K562 (cell line): ENCODE data around the gene HAUS1. TPM values are rescaled to one million over a fixed set of nuclear protein-coding genes. Genes with fewer than 3 reads are reported as not detected.
A peak's percentile ranks its signal among the peaks of the same experiment; 100 is the strongest.

Experiments
- ATAC-seq: fragments of 200-7000 bp; cut with Tn5 transposase; 3 replicates; pipeline ENCODE4 v1.9.1; 2020; ENCODE audit warnings: moderate library complexity
- BruUV-seq: library from RNA; stranded (reverse); fragments of 400-500 nt; replicated peaks from 2 replicates; lab custom pipeline; 2021; lab: Mats Ljungman, UMichigan
- CTCF ChIA-PET: fragments of 300-600 bp; formaldehyde crosslinking; extraction: SDS; loops from one replicate; lab custom pipeline; 2021; ENCODE audit warnings: low intra/inter-chr PET ratio; lab: Yijun Ruan, JAX
- POLR2A ChIA-PET: fragments of 300-600, 350-650 bp; sonication (Branson Sonifier 250); formaldehyde crosslinking; extraction: SDS; loops from one replicate; lab custom pipeline; 2021; ENCODE audit warnings: antibody characterized with exemption, inconsistent platforms; lab: Yijun Ruan, JAX
- DNase-seq, 4 experiments: peaks; one replicate each; pipeline versions ENCODE4 v3.0.0 to v3.0.0-alpha.2; 2011 to 2018; ENCODE audit warnings: low spot score in 3 of 4, mixed read lengths in 3 of 4; ENCODE audit errors: extremely low read depth in 1 of 4
- FAIRE-seq: peaks from 2 replicates; lab custom pipeline; 2011; peaks lifted over from hg19 to GRCh38; lab: Jason Lieb, UNC
- H2AFZ ChIP-seq: 2 replicates; pipeline ENCODE4 v1.6.0; 2011; ENCODE audit warnings: low read depth, low read length, control low read depth, inconsistent platforms
- H3K27ac ChIP-seq: fragments of 200-600 bp; 3 replicates; pipeline ENCODE4 v1.8.0; 2011; ENCODE audit warnings: low read depth, mild to moderate bottlenecking, control low read depth, inconsistent platforms, low read length, moderate library complexity, mixed read lengths; ENCODE audit errors: extremely low read depth
- H3K27me3 ChIP-seq, 2 experiments: fragments of 300-600 bp in 1 of 2; 2 replicates in 1 of 2; 3 replicates in 1 of 2; pipeline versions ENCODE4 v1.6.0 to v1.8.0; 2011; ENCODE audit warnings: inconsistent platforms in 2 of 2, low read length in 2 of 2, mild to moderate bottlenecking in 1 of 2, mixed read lengths in 1 of 2, moderate library complexity in 1 of 2; ENCODE audit not compliant: control insufficient read depth in 2 of 2, insufficient read depth in 2 of 2
- H3K36me3 ChIP-seq: fragments of 300-600 bp; 3 replicates; pipeline ENCODE4 v1.8.0; 2011; ENCODE audit warnings: mild to moderate bottlenecking, low read length, inconsistent platforms; ENCODE audit not compliant: control insufficient read depth, insufficient read depth
- H3K4me1 ChIP-seq, 2 experiments: fragments of 200-600 bp in 1 of 2; replicated peaks in 1 of 2; 2 replicates in 1 of 2; 3 replicates in 1 of 2; pipeline versions ENCODE4 v1.5.1 to v1.8.0; 2011; ENCODE audit warnings: inconsistent platforms in 2 of 2, low read length in 2 of 2, mild to moderate bottlenecking in 1 of 2, mixed read lengths in 1 of 2, moderate library complexity in 1 of 2; ENCODE audit not compliant: control insufficient read depth in 2 of 2, insufficient read depth in 2 of 2
- H3K4me2 ChIP-seq: 2 replicates; pipeline ENCODE4 v1.6.1; 2011; ENCODE audit warnings: low read length, control low read depth, inconsistent platforms, mixed read lengths; ENCODE audit not compliant: insufficient read depth
- H3K4me3 ChIP-seq: fragments of 200-600 bp; sonication (generic), shearing (Covaris generic); 2 replicates; pipeline ENCODE4 v1.5.1; 2016; ENCODE audit warnings: control low read depth, inconsistent platforms
- H3K79me2 ChIP-seq: fragments of 200-600 bp; 3 replicates; pipeline ENCODE4 v1.8.0; 2011; ENCODE audit warnings: low read length, inconsistent platforms; ENCODE audit not compliant: control insufficient read depth, insufficient read depth
- H3K9ac ChIP-seq, 2 experiments: 2 replicates each; pipeline versions ENCODE4 v1.6.0 to v1.6.1; 2011; ENCODE audit warnings: low read depth in 2 of 2, low read length in 2 of 2, control low read depth in 1 of 2, inconsistent platforms in 1 of 2, mild to moderate bottlenecking in 1 of 2, mixed read lengths in 1 of 2; ENCODE audit not compliant: insufficient read depth in 1 of 2
- H3K9me1 ChIP-seq: one replicate; pipeline ENCODE4 v1.6.0; 2011; ENCODE audit warnings: inconsistent platforms, mild to moderate bottlenecking, low read length, moderate library complexity; ENCODE audit not compliant: control insufficient read depth, insufficient read depth
- H3K9me3 ChIP-seq: replicated peaks from 2 replicates; pipeline ENCODE4 v1.5.1; 2011; ENCODE audit warnings: low read depth, low read length, inconsistent platforms; ENCODE audit not compliant: control insufficient read depth, insufficient read depth
- H4K20me1 ChIP-seq: replicated peaks from 2 replicates; pipeline ENCODE4 v1.6.1; 2011; ENCODE audit warnings: low read length, inconsistent platforms, mixed read lengths; ENCODE audit not compliant: control insufficient read depth, insufficient read depth
- JUNB ChIP-seq: fragments of 450-650 bp; formaldehyde crosslinking; conservative IDR thresholded peaks from 2 replicates; pipeline ENCODE4 v1.4.0; 2020; ENCODE audit warnings: mild to moderate bottlenecking
- JUND ChIP-seq, 2 experiments: IDR thresholded peaks; 2 replicates in 1 of 2; 3 replicates in 1 of 2; pipeline ENCODE4 v1.6.1; 2011; ENCODE audit warnings: borderline replicate concordance in 2 of 2, low read depth in 2 of 2, low read length in 2 of 2, improper control_type of control experiment in 1 of 2, missing biosample characterization in 1 of 2, missing genetic modification characterization in 1 of 2, missing genetic modification reagents in 1 of 2
- KHSRP ChIP-seq: fragments of 450-650 bp; IDR thresholded peaks from 2 replicates; pipeline ENCODE4 v1.6.1; 2017
- PHF8 ChIP-seq: fragments of 200-600 bp; sonication (generic); IDR thresholded peaks from 2 replicates; pipeline ENCODE4 v1.6.1; 2012; ENCODE audit warnings: mixed run types, mild to moderate bottlenecking, inconsistent platforms, low read length, moderate library complexity, borderline replicate concordance
- RNF2 ChIP-seq: sonication (generic); IDR thresholded peaks from 2 replicates; pipeline ENCODE4 v1.6.1; 2016
- RREB1 ChIP-seq: fragments of 250-450 bp; sonication (Bioruptor Pico); IDR thresholded peaks from 2 replicates; pipeline ENCODE4 v1.4.0; 2020
- ZNF12 ChIP-seq: sonication (generic); formaldehyde crosslinking; IDR thresholded peaks from 2 replicates; pipeline ENCODE4 v1.4.0; 2020; ENCODE audit warnings: mild to moderate bottlenecking, missing genetic modification reagents
- ZNF217 ChIP-seq: sonication (generic); formaldehyde crosslinking; IDR thresholded peaks from 2 replicates; pipeline ENCODE4 v1.8.0; 2022; ENCODE audit warnings: mild to moderate bottlenecking, missing genetic modification reagents
- WGBS: fragments of 100-300 bp; shearing (Covaris generic); methylation state at CpG from one replicate; pipeline ENCODE4 v1.1.6; 2016; ENCODE audit warnings: low coverage, mixed read lengths; ENCODE audit not compliant: insufficient coverage; ENCODE audit errors: missing lambda C conversion rate; 5-methylcytosine and 5-hydroxymethylcytosine counted together
- in situ Hi-C: fragments of 300-500 bp; cut with MboI; formaldehyde crosslinking; loops from 4 replicates; pipeline ENCODE4 v1.15.0; 2018; ENCODE audit warnings: inconsistent platforms, mixed read lengths
- intact Hi-C: fragments of 100-400 bp; cut with micrococcal nuclease; formaldehyde crosslinking; loops from 2 replicates; pipeline ENCODE4 v1.14.2; 2022
- polyA plus RNA-seq, 8 experiments: library from polyadenylated mRNA; depleted of rRNA in 4 of 8; stranded (reverse) in 5 of 8; unstranded in 3 of 8; fragments of >200 nt; fragmentation: Nextera tagmentation in 2 of 8; fragmentation: Illumina TruSeq in 1 of 8; extraction: Ambion mirVana in 2 of 8; extraction: Trizol in 1 of 8; gene quantifications; 2 replicates each; pipeline versions ENCODE4 v1.2.1 to v1.2.3, GENCODE V29; 2011 to 2014; ENCODE audit warnings: inconsistent platforms in 1 of 8, missing spikeins in 1 of 8
- total RNA-seq, 7 experiments: library from RNA; depleted of rRNA in 6 of 7; stranded (reverse); fragments of >200 nt in 6 of 7; fragmentation: Illumina TruSeq in 2 of 7; extraction: Trizol in 2 of 7; gene quantifications; 2 replicates each; pipeline versions ENCODE4 v1.2.1 to v1.2.3, GENCODE V29; 2011 to 2021; ENCODE audit warnings: low replicate concordance in 1 of 7
- TF ChIP-seq, protein P1 (sequence below): fragments of 450-650 bp; IDR thresholded peaks from 2 replicates; pipeline ENCODE4 v1.6.1; 2016; ENCODE audit warnings: missing biosample characterization, missing genetic modification characterization
- TF ChIP-seq, protein P2 (sequence below): fragments of 200-800 bp; sonication (Bioruptor generic); IDR thresholded peaks from 2 replicates; pipeline ENCODE4 v1.6.1; 2017; ENCODE audit warnings: missing genetic modification characterization, missing compliant biosample characterization
- TF ChIP-seq, protein P3 (sequence below): fragments of 450-650 bp; formaldehyde crosslinking; IDR thresholded peaks from 2 replicates; pipeline ENCODE4 v1.4.0; 2020; ENCODE audit warnings: mild to moderate bottlenecking, moderate library complexity

Gene HAUS1
- total and polyA plus RNA-seq, 9 of the 15 experiments (the other 6 are each of a cell fraction or from before 2014, with no cell fraction given) = 45.6 to 135 (median 76.3) TPM

GRCh38 chr18:46167971-46168370, 63.8 kb downstream of the HAUS1 start:
- FAIRE-seq = no peak
- H3K27ac ChIP-seq = no peak overlapping the region
- no peaks in the 10 kb centered on the region for H4K20me1 ChIP-seq
- peaks cover 19 to 24% of the 10 kb centered on the region in 2 experiments; a peak in 4 of 5 replicates for H3K4me1 ChIP-seq
- in situ Hi-C loops = no loop called here
- no peaks in the 10 kb centered on the region for H3K27me3 ChIP-seq
- 0 out of 2 replicates have a peak overlapping the region, but pooled peaks have one; percentile 32 for H2AFZ ChIP-seq
- H3K4me3 ChIP-seq = no peak overlapping the region
- H3K79me2 ChIP-seq = no peaks in the 10 kb centered on the region
- CTCF ChIA-PET = no interaction called here
- no peaks in the 10 kb centered on the region for H3K9me1 ChIP-seq
- no peak for TF ChIP-seq PHF8
- no peak for TF ChIP-seq RREB1 (CRISPR knock-in tag)
- no peak for TF ChIP-seq JUND (IDR thresholded peaks at IDR 0.05; ENCODE audit: borderline replicate concordance, low read depth, low read length)
- TF ChIP-seq JUND (tag; IDR thresholded peaks at IDR 0.05; ENCODE audit: borderline replicate concordance, low read depth, low read length) = no peak
- TF ChIP-seq ZNF12 (CRISPR knock-in tag) = no peak
- no peak for TF ChIP-seq JUNB (CRISPR knock-in tag)
- no peak for TF ChIP-seq KHSRP
- TF ChIP-seq, protein P1, sequence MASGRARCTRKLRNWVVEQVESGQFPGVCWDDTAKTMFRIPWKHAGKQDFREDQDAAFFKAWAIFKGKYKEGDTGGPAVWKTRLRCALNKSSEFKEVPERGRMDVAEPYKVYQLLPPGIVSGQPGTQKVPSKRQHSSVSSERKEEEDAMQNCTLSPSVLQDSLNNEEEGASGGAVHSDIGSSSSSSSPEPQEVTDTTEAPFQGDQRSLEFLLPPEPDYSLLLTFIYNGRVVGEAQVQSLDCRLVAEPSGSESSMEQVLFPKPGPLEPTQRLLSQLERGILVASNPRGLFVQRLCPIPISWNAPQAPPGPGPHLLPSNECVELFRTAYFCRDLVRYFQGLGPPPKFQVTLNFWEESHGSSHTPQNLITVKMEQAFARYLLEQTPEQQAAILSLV = no peak
- TF ChIP-seq RNF2 = no peak
- no peak for TF ChIP-seq ZNF217
- TF ChIP-seq, protein P2, sequence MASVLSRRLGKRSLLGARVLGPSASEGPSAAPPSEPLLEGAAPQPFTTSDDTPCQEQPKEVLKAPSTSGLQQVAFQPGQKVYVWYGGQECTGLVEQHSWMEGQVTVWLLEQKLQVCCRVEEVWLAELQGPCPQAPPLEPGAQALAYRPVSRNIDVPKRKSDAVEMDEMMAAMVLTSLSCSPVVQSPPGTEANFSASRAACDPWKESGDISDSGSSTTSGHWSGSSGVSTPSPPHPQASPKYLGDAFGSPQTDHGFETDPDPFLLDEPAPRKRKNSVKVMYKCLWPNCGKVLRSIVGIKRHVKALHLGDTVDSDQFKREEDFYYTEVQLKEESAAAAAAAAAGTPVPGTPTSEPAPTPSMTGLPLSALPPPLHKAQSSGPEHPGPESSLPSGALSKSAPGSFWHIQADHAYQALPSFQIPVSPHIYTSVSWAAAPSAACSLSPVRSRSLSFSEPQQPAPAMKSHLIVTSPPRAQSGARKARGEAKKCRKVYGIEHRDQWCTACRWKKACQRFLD (CRISPR knock-in tag) = no peak
- TF ChIP-seq, protein P3, sequence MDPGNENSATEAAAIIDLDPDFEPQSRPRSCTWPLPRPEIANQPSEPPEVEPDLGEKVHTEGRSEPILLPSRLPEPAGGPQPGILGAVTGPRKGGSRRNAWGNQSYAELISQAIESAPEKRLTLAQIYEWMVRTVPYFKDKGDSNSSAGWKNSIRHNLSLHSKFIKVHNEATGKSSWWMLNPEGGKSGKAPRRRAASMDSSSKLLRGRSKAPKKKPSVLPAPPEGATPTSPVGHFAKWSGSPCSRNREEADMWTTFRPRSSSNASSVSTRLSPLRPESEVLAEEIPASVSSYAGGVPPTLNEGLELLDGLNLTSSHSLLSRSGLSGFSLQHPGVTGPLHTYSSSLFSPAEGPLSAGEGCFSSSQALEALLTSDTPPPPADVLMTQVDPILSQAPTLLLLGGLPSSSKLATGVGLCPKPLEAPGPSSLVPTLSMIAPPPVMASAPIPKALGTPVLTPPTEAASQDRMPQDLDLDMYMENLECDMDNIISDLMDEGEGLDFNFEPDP = no peak
- TF ChIP-seq, all 486 proteins: peak for 0
- Histone ChIP-seq H3K36me3 (no peaks in the 10 kb centered on the region), H3K4me2 (no peak overlapping the region), H3K9ac (no peak overlapping the region; a peak in 1 of 4 replicates), H3K9me3 (no peaks in the 10 kb centered on the region)
- WGBS = 68% methylated on average over 8 of the region's 9 CpGs
- no peak for DNase-seq
- BruUV-seq = no TSS peak
- no peak for ATAC-seq
- POLR2A ChIA-PET = no interaction called here
- intact Hi-C loops = no loop called here
